HG03064 (cell line): ENCODE measurements around the gene ATP8A2.
"Not testable (repeated sequence)": the region's sequence is repeated elsewhere in the genome, so short reads cannot be mapped to it uniquely, and the experiment has no call there.

Experiments
- ATAC-seq: cut with Tn5 transposase; IDR thresholded peaks from one replicate; pipeline ENCODE4 v1.9.1; 2021; ENCODE audit warnings: low read depth; ENCODE audit not compliant: unreplicated experiment

Gene ATP8A2

GRCh38 chr13:25457566-25457965 lies 85.8 kb downstream of the ATP8A2 start:
- ATAC-seq = no peak

GRCh38 chr13:25462301-25463125 lies 90.7 kb downstream of the ATP8A2 start:
- no peak for ATAC-seq

GRCh38 chr13:25463496-25463895 lies 91.7 kb downstream of the ATP8A2 start:
- ATAC-seq = no peak

GRCh38 chr13:25466880-25467279 lies 95.1 kb downstream of the ATP8A2 start:
- no peak for ATAC-seq

- no peak for ATAC-seq
Observed at GRCh38 chr13:25468325-25469168, 96.8 kb downstream of the ATP8A2 start.

- ATAC-seq = no peak
Observed at GRCh38 chr13:25469169-25469525, 97.4 kb downstream of the ATP8A2 start.

- ATAC-seq = no peak
Observed at GRCh38 chr13:25473864-25474263, 102.1 kb downstream of the ATP8A2 start.

GRCh38 chr13:25478186-25478585 lies 106.4 kb downstream of the ATP8A2 start:
- ATAC-seq = no peak

GRCh38 chr13:25489238-25489637 lies 117.5 kb downstream of the ATP8A2 start:
- no peak for ATAC-seq

GRCh38 chr13:25490236-25490635 lies 118.5 kb downstream of the ATP8A2 start:
- ATAC-seq = no peak

- no peak for ATAC-seq
Observed at GRCh38 chr13:25493931-25494640, 122.3 kb downstream of the ATP8A2 start.

GRCh38 chr13:25494698-25495411 lies 123.1 kb downstream of the ATP8A2 start:
- no peak for ATAC-seq

GRCh38 chr13:25501231-25501630 lies 129.5 kb downstream of the ATP8A2 start:
- no peak for ATAC-seq

- ATAC-seq = no peak
Observed at GRCh38 chr13:25502031-25502430, 130.3 kb downstream of the ATP8A2 start.

- no peak for ATAC-seq
Observed at GRCh38 chr13:25502551-25502950, 130.8 kb downstream of the ATP8A2 start.

- no peak for ATAC-seq
Observed at GRCh38 chr13:25503856-25504255, 132.1 kb downstream of the ATP8A2 start.

- no peak for ATAC-seq
Observed at GRCh38 chr13:25507841-25508240, 136.1 kb downstream of the ATP8A2 start.

- ATAC-seq = not testable (repeated sequence)
Observed at GRCh38 chr13:25513060-25513459, 141.3 kb downstream of the ATP8A2 start.

- no peak for ATAC-seq
Observed at GRCh38 chr13:25518441-25518840, 146.7 kb downstream of the ATP8A2 start.

GRCh38 chr13:25525884-25526283 lies 154.1 kb downstream of the ATP8A2 start:
- ATAC-seq = no peak
